Transverse colon (tissue), 4 donors: ENCODE data around the gene GPR55.

ENCODE experiments used
- CTCF ChIP-seq, 5 experiments: fragments of 200-600 bp in 3 of 5; fragments of 450-650 bp in 2 of 5; sonication (generic) in 3 of 5; IDR thresholded peaks; 1 replicate in 2 of 5; 2 replicates in 3 of 5; pipeline ENCODE4 v1.5.1; 2016 to 2017; ENCODE audit warnings: antibody characterized with exemption in 5 of 5, inconsistent platforms in 3 of 5, mild to moderate bottlenecking in 2 of 5, moderate library complexity in 1 of 5
- EP300 ChIP-seq: sonication (generic); formaldehyde crosslinking; IDR thresholded peaks from one replicate; pipeline ENCODE4 v1.6.1; 2017; ENCODE audit warnings: antibody characterized with exemption, low read depth
- POLR2A ChIP-seq: fragments of 450-650 bp; IDR thresholded peaks from one replicate; pipeline ENCODE4 v1.6.1; 2016; ENCODE audit warnings: antibody characterized with exemption, mild to moderate bottlenecking, moderate library complexity
- POLR2AphosphoS5 ChIP-seq, 3 donors: sonication (generic); formaldehyde crosslinking; IDR thresholded peaks; one replicate each; pipeline ENCODE4 v1.6.1; 2016; ENCODE audit warnings: antibody characterized with exemption in 3 of 3

GRCh38 chr2:230899786-230900185 lies 25.3 kb downstream of the GPR55 start:
- TF ChIP-seq POLR2A, result no peak
- TF ChIP-seq POLR2AphosphoS5 (IDR thresholded peaks at IDR 0.05), result no peak
- no peak for TF ChIP-seq CTCF (IDR thresholded peaks at IDR 0.05)
- TF ChIP-seq EP300, result no peak
